HCT116 (cell line): ENCODE results near the gene FAM136A.

Experiments
- CEBPB ChIP-seq: IDR thresholded peaks from 2 replicates; pipeline ENCODE4 v1.6.1; 2012; ENCODE audit warnings: low read depth
- CTCF ChIP-seq, 3 experiments: fragments of 200-600 bp in 1 of 3; sonication (generic) in 1 of 3; IDR thresholded peaks in 2 of 3; conservative IDR thresholded peaks in 1 of 3; 2 replicates each; pipeline ENCODE4 v1.5.1; 2012 to 2017; ENCODE audit warnings: low read depth in 2 of 3, low read length in 2 of 3, antibody characterized with exemption in 1 of 3, borderline replicate concordance in 1 of 3, control low read depth in 1 of 3, mild to moderate bottlenecking in 1 of 3, mixed read lengths in 1 of 3, mixed run types in 1 of 3, moderate library complexity in 1 of 3; ENCODE audit not compliant: insufficient read depth in 1 of 3
- FOSL1 ChIP-seq: IDR thresholded peaks from 2 replicates; pipeline ENCODE4 v1.6.1; 2012; ENCODE audit warnings: low read depth
- POLR2A ChIP-seq: IDR thresholded peaks from 2 replicates; pipeline ENCODE4 v1.7.0; 2011; ENCODE audit warnings: borderline replicate concordance; ENCODE audit not compliant: insufficient read depth, insufficient read length; ENCODE audit errors: extremely low read depth
- POLR2AphosphoS5 ChIP-seq: IDR thresholded peaks from 2 replicates; pipeline ENCODE4 v1.6.1; 2011; ENCODE audit warnings: mild to moderate bottlenecking, low read depth, low read length, moderate library complexity
- SIN3A ChIP-seq: IDR thresholded peaks from 2 replicates; pipeline ENCODE4 v1.6.1; 2012; ENCODE audit warnings: low read depth
- ZBTB33 ChIP-seq: IDR thresholded peaks from 2 replicates; pipeline ENCODE4 v1.6.1; 2011; ENCODE audit warnings: mild to moderate bottlenecking, low read length, moderate library complexity; ENCODE audit not compliant: insufficient replicate concordance; ENCODE audit errors: extremely low read depth

- TF ChIP-seq POLR2A (peak; percentile 91), CTCF (IDR thresholded peaks at IDR 0.05 in 2 of 3, conservative IDR thresholded peaks at IDR 0.05 in 1 of 3; ENCODE audit: borderline replicate concordance in 1 of 3, insufficient read depth in 1 of 3, low read depth in 2 of 3, low read length in 2 of 3) (peak; percentile 72 to 91 (median 72)), ZBTB33 (no peak), FOSL1 (no peak), POLR2AphosphoS5 (peak; percentile 94), SIN3A (no peak), CEBPB (no peak)
Observed at GRCh38 chr2:70301344-70302194, at the start of gene FAM136A.
